Stimulated activated naive CD4-positive, alpha-beta T cell (primary cell): Measurements from ENCODE around the gene SRBD1.

Experiments
- DNase-seq, 6 experiments: peaks; one replicate each; lab custom pipeline; 2025; lab: John Stamatoyannopoulos, UW

The SRBD1 gene

DNA sequence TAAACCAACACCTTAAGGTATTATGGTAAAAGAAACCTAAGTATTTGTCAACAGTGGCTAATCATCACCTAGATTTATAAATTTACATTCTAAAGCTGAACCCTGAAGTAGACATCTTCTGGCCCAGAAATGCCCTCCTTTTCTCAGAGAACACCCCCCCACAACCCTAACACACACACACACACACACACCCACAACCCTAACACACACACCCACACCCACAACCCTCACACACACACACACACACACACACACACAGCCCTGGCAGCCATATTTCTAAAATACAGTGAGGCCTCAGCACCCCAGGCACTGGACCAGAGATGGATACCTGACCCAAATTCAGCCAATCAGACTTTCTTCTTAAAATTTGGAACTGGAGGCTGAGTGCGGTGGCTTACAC is 14.3 kb downstream of the SRBD1 start:
- no peak for DNase-seq

DNA sequence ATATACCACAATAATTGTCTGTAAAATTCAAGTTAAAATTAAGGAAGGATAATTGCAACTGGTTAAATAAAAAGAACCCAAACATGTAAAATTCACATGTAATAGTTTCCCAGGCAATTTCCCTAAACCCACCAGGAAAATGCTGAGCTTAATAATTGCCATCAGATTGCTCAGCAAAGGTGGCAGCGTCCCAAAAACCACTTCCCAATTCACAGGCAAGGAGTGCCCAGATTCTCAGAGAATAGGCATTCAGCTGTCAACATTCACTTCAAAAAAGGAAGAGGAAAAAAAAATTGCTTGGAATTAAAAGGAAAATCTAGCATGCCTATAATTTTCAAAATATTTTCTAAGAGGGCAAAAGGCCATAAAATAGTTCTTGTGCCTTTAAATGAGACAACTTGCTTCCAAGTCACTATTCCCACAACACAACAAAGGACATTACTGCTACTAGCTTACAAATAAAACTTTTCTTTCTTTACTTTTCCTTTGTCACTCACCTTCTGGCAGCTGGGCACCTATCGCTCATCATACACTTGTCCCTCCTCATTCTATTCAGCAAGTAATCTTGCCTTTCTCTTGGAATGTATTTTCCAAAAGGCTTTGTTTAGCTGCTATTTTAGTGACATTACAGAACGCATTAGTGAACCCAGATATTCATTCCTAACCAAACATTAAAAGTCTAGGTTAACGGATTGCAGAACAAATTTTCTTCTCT is 15.2 kb downstream of the SRBD1 start:
- no peak for DNase-seq

DNA sequence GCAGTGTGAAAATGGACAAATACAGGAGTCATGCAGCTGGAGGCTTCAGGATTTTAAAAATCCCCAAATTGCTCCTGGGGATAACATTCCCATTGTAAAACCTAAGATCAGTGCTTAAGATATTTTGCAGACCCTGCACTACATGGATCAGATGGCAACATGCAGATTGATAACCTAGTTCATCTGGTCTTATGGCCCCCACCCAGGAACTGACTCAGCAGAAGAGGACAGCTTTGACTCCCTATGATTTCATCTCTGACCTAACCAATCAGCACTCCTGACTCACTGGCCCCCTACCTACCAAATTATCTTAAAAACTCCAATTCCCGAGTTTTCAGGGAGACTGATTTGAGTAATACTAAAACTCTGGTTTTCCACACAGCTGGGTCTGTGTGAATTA is 20.0 kb downstream of the SRBD1 start:
- no peak for DNase-seq

DNA sequence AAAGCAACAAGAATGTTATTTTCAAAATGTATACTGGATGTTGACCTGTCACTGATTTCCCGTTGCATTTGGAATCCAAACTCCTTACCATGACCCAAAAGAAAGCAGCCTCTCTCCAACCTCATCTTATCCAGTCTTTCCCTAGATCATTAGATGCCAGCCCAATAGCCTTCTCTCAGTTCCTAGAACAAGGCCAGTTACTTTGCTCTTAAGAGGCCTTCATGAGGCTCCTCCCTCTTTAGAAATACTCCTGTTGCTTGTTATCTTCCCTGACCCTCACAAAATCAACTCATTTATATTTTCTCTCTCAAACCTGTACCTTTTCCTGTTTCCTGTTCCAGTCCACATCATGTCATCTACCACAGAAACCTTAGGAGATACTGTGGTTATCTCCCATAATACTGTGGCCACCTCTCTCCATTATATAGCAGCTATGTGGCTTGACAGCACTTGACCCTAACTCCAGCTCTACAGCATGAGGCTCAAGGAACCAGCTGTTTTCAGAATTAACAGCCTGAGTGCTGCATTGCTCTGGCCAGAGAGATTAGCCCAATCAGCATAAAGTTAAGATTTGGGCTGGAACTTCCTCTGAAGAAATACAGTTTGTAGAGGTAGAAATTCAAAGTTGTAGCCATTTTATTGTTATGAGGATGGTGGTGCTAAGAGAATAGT is 22.8 kb downstream of the SRBD1 start:
- DNase-seq, result no peak

DNA sequence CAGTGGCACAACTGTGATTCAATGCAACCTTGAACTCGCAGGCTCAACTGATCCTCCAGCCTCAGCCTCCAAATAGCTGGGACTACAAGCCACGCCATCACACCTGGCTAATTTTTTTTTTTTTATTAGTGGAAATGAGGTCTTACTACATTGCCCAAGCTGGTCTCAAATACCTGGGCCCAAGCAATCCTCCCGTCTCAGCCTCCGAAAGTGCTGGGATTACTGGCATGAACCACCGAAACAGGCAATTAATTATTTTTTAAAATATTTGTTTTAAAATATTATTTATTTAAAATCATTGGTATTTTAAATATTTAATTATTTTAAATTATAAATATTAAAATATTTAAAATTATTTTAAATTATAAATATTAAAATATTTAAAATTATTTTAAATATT is 24.5 kb downstream of the SRBD1 start:
- DNase-seq, result no peak

DNA sequence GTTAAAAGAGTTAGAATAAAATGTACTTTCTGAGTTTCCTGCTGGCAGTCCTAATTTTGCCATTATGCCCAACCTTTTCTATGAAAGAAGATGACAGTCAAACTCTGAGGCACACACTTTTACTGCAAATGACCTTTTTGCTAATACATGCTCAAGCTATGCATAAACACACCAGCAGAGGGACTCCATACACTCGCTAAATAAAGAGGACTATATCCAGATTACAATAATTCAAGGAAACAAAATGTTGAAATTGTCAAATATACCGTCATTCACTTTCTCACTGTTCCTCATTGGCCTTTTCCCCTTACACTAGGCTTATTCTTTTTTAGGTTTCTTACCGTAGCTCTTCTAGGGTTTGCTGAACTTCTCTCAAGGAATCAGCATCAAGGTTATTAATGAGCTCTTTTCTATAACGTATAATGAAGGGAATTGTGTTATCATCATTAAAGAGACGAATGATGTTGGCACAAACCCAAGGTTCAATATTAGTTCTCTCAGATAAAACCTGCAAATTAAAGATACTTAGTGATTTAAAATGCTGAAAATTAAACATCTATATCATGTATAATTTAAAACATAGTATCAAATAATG is 25.7 kb downstream of the SRBD1 start:
- DNase-seq, result peak in 2 of 6 experiments; percentile 6 to 14

DNA sequence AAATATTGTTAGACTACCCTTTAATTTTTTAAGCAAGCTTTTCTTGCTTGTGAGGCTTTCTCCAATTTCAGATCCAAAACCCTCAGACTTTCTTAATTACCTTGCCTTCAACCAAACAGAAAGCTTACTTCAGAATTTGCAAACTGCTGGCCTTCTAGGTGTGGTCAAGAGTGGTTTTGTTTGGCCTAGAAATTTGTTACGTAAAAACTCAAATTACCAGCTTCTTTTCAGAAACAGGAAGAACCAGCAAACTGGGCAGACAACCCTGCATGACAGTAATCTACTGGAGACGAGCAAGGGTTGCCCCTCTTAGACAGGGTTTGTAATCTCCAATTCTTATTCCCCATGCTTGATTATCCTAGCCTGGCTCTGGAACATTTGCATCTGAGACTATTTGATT is 27.1 kb downstream of the SRBD1 start:
- no peak for DNase-seq

DNA sequence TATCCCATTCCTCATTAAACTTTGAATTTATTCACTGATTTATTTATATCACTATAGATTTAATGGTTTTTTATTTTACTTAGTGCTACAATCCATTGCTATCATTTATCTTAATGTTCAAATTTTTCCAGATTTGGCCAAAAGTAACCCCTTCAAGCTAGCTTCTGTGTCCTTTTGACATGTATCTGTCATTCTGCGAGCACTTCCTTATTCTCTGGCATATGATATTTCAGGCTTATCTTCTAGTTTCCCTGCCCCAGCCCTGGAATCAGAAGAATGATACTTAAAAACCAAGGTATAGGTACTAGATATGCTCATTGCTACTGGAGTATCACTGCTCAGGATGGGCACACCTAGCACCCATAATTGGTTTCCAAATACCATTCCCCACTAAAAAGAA is 28.5 kb downstream of the SRBD1 start:
- no peak for DNase-seq

DNA sequence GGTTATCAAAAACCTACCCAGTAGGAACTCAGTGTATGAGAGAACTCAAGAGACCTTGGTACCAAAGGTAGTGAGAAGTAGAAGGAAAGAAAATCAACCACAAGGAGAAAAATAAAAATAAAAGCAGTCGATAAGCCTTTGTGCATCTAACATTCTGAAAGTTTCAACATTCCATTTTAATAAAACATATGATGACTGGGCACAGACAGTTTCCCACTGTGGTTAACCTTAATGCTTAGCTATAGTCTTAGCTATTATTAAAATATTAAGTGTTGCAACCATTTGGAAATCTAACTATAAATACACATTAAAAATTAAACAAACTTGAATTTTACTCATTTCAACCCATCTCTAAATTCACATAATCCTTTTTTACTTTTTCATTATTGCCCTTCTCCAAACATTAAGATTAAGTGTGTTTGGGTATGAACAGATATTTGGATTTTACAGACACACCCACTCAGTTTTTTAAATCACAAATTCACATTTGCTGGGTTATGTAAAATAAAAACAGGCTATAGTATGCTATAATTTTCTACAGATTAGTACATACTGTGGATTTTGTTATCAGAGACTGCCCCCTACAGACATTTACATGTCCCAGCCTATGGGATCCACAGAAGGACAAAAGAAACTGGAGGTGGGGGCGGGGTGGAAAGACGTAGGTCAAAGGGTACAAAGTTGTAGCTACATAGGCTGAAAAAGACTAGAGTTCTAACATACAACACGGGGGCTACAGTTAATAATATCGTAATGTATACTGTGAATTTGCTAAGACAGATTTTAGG is 32.8 kb downstream of the SRBD1 start:
- peak in 2 of 6 experiments; percentile 23 to 31 for DNase-seq

DNA sequence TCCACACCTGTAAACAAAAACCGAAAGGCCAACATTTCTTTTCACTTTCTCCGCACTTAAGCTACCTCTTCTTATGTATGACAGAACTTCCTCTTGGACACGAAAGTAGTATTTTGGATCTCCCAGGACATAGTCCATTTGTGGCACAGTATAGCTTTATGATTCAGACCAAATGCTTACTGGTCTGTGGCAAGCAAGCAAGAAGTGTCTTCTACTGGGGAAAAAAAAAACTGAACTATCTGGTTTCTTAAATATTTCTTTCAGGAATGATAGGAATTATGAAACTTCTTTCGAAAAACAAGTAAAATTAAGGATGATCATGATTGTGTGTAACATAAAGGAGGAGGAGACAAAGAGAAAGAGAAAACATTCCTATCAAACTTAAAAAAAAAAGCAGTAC is 33.6 kb downstream of the SRBD1 start:
- DNase-seq, result no peak

DNA sequence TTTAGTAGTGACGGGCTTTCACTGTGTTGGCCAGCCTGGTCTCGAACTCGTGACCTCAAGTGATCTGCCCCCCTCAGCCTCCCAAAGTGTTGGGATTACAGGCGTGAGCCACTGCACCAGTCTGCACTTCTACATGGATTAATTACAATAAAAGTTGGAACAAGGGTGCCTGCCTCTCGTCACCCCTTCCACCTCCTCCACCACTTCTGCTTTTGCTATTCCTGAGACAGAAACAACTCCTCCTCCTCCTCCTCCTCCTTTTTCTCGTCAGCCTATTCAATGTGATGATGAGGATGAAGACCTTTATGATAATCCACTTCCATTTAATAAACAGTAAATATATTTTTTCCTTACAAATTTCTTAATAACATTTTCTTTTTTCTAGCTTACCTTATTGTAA is 35.2 kb downstream of the SRBD1 start:
- DNase-seq, result no peak

DNA sequence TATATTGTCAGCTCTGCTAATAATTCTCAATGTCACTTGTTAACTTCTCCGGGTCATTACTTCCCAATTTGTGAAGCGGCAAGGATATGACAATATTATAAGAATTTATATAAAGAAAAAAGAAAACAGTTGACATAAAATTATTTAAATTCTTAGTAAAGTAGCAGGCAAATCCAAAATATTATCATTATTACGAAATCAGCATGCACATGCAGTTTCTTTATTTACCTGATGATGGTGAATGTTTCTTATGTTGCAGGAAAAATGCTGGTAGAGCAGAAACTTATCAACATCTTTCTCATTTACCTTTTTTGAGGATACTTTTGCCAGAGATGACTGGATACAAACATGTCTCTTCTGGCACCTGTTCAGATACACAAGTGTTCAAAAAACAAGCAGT is 38.1 kb downstream of the SRBD1 start:
- no peak for DNase-seq

DNA sequence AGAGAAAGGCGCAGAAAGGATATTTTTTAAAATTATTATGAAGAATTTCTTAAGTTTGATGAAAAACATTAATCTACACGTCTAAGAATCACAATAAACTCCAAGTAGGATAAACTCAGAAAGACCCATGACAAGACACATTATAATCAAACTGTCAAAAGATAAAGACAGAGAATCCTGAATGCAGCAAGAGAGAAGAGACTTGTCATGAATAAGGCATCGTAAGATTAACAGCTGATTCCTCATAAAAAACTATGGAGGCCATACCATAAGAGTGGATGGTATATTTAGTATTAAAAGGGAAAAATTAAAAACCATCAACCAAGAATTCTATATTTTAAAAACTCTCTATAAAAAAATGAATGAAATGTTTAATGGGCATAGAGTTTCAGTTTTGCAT is 39.1 kb downstream of the SRBD1 start:
- DNase-seq, result no peak

DNA sequence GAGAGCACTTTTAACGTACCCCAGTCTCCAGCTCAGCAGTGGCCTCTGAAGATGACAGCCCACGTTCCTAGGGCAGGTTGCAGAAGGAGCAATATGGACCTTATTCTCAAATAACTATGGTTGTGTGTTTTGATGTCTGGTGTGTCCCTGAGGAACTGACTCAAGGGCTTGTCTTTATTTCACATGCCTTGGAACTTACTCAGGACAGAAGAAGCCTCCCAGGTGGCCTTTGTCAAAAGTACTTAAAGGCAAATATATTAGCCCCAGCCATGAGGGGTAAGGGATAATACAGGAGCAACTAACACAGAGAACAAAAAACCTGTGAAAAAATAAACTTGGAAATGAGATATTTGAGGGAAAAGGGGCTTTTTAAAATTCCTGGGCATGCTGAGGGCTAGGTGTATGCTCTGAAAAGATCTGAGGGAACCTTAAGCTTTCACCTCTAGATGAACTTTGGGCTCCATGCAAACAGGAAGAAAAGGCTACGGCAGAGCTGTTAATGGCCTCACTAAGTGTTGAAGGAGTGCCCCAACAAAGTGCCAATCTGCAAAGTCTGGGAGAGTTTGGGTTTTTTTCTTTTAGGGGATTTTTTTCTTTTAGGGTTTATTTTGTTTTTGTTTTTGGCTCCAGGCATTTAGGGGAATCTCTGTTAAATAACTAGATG is 40.3 kb downstream of the SRBD1 start:
- no peak for DNase-seq

DNA sequence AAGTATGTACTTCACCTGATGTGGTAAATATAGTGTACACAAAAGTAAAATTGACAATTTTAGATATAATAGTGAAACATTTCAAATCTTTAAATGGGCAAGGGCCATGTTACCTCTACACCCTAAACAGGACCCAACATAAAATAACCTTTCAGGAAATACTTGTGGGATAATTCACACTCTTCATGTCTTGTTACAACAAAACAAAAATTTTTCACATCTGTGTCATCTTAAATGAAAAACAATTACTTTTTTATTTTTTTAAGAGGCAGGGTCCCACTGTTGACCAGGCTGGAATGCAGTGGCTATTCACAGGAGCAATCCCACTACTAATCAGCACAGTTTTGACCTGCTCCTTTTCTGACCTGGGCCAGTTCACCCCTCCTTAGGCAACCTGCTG is 42.1 kb downstream of the SRBD1 start:
- DNase-seq, result no peak

DNA sequence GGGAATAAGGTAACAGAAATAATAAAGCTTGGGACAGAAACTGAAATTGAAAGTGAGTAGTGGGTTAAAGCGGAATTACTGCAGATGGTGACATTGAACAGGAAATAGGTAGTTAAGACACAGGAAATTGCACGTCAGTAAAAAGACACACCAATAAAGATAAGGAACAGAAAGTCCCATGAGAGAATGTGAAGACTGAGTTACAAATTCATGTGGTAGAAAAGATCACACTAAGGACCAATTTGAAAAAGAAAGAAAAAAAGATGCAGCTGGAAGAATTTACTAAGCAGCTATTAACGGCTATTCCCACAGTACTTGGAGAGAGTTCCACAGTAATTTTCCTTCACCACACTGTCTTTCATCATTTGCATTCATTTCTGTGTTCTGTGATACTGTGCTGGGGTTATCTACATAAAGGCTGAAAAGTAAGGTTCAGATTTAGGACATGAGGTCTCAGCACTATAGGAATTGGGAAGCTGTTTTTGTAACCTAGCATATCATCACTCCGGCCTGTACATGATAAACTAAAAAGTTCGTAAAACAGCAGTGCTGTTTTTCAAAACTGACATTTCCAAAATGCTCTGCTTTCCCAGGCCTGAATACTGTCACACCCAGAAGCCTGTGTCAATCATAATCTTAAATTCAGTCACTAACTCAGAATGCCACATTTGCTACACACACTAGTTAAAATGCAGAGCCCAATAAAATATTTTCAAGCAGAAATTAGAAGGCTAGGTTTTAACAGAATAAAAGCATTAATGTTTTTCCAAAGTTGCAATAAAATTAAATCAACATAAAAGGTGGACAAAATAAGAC is 42.9 kb downstream of the SRBD1 start:
- DNase-seq, result peak in 3 of 6 experiments; percentile 75 to 79 (median 75)

DNA sequence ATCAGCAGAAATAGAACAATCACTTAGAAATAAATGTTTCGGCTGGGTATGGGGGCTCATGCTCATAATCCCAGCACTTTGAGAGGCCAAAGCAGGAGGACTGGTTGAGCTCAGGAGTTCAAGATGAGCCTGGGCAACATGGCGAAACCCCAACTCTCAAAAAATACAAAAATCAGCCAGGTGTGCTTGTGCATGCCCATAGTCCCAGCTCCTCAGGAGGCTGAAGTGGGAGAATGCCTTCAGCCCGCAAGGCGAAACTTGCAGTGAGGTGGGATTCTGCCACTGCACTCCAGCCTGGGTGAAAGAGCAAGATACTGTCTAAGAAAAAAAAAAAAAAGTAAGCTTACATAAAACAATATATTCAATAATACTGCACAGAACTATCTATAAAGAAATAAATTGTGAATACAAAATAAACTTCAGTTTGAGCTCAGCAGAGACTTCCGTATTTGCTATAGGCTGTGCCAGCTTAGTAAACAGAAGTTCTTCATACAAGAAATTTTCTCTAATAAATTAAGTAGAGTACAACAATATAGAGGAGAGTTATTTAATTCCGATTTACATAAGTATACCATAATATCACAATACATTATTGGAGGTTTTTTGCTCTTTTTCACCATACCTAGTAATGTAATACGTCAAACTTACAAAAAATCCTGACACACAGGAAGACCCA is 43.6 kb downstream of the SRBD1 start:
- peak in 1 of 6 experiments; percentile 26 for DNase-seq

DNA sequence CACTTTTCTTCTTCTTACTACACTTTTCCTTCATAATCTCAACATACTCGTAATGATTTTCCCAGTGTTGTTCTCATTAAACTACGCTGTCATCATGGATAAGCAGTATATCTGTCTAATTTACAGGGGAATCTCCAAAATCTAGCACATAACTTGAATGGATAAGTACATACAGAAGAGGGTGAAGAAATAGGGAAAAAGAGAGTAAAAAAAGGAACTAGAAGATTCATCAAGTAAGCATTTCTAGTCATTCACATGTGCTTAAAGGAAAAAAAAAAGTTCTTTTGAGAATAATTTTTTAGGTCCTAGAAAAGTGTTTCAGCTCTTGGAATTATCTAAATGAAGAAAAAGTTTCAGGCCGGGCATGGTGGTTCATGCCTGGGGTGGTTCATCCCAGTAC is 51.6 kb downstream of the SRBD1 start:
- no peak for DNase-seq

DNA sequence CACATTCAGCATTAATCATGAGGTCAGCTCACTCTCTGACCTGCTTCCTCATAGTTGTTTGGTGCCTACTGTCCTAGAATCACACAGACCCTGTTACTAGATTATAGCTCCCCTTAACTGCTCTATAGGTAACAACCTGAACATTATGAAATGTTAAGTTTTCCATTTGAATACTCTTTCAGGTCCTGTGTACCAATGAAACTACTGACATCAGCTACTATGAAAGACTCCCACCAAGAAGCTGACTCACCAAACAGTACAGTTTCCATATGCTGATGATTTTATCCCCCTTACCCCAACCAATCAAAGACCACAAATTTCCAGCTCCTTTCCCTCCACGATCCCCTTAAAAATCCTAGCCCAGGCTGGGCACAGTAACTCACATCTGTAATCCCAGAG is 56.3 kb downstream of the SRBD1 start:
- no peak for DNase-seq

DNA sequence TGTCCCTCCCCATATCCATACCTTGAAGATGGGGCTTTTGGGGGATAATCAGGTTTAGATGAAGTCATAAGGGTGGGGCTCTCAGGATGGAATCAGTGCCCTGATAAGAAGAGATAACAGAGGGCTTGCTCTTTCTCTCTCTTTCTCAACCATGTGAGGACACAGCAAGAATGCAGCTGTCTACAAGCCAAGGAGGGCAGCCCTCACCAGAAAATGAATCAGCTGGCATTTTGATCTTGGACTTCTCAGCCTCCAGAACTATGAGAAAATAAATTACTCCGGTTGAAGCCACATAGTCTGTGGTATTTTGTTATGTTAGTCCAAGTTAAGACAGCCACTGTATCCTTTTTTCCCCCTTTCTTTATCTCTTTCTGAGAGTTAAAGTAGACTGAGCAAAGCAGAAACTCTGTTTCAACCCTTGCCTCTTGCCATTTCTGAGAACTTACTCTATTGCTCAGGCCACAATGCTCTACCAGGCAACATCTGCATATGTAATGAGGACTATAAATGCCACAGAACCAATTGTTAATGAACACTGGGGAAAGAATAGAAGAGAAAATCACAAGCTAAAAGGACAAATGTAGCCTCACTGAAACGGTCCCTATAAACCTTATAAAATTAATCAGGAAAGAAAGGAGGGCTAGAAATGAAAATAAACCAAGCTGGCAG is 56.9 kb downstream of the SRBD1 start:
- DNase-seq, result no peak
